HepG2 (cell line): ENCODE data around the gene ZNF217. TPM values are rescaled to one million over a fixed set of nuclear protein-coding genes. Genes with fewer than 3 reads are reported as not detected.

Source experiments
- ATF7 ChIP-seq, 2 experiments: fragments of 450-650 bp in 1 of 2; sonication (generic) in 1 of 2; formaldehyde crosslinking in 1 of 2; IDR thresholded peaks; 2 replicates each; pipeline versions ENCODE4 v1.4.0 to v1.6.1; 2016 to 2020; ENCODE audit warnings: antibody characterized with exemption in 1 of 2, mild to moderate bottlenecking in 1 of 2, missing genetic modification reagents in 1 of 2
- ELF1 ChIP-seq: sonication (generic); formaldehyde crosslinking; IDR thresholded peaks from 2 replicates; pipeline ENCODE4 v1.4.0; 2020; ENCODE audit warnings: missing genetic modification reagents
- MEF2D ChIP-seq: sonication (generic); formaldehyde crosslinking; IDR thresholded peaks from 2 replicates; pipeline ENCODE4 v1.5.1; 2020; ENCODE audit warnings: mild to moderate bottlenecking, missing genetic modification reagents
- PRPF4 ChIP-seq: fragments of 200-400 bp; formaldehyde crosslinking; IDR thresholded peaks from 2 replicates; pipeline ENCODE4 v1.6.1; 2016; ENCODE audit warnings: low read length, low read depth; ENCODE audit not compliant: poor library complexity, severe bottlenecking
- PTBP1 ChIP-seq: fragments of 200-400 bp; formaldehyde crosslinking; IDR thresholded peaks from 2 replicates; pipeline ENCODE4 v1.6.1; 2018; ENCODE audit warnings: low read length, low read depth; ENCODE audit not compliant: poor library complexity, severe bottlenecking
- RARG ChIP-seq: sonication (generic); formaldehyde crosslinking; IDR thresholded peaks from 2 replicates; pipeline ENCODE4 v1.4.0; 2020; ENCODE audit warnings: low read depth, mild to moderate bottlenecking, missing genetic modification reagents
- SNAI1 ChIP-seq: sonication (generic); formaldehyde crosslinking; IDR thresholded peaks from 2 replicates; pipeline ENCODE4 v1.5.0; 2020; ENCODE audit warnings: mild to moderate bottlenecking, missing genetic modification reagents, borderline replicate concordance
- SNAPC4 ChIP-seq: sonication (generic); formaldehyde crosslinking; IDR thresholded peaks from 2 replicates; pipeline ENCODE4 v1.4.0; 2020; ENCODE audit warnings: mild to moderate bottlenecking, missing genetic modification reagents
- SOX6 ChIP-seq, 2 experiments: fragments of 450-650 bp in 1 of 2; sonication (generic) in 1 of 2; formaldehyde crosslinking in 1 of 2; IDR thresholded peaks; 2 replicates each; pipeline versions ENCODE4 v1.4.0 to v1.6.1; 2017 to 2020; ENCODE audit warnings: antibody characterized with exemption in 1 of 2, mild to moderate bottlenecking in 1 of 2, missing genetic modification reagents in 1 of 2
- ZBTB20 ChIP-seq: sonication (generic); formaldehyde crosslinking; IDR thresholded peaks from 2 replicates; pipeline ENCODE4 v1.8.1; 2023; ENCODE audit warnings: missing genetic modification reagents, low read depth, mild to moderate bottlenecking, borderline replicate concordance
- ZKSCAN1 ChIP-seq: fragments of 150-350 bp; IDR thresholded peaks from 2 replicates; pipeline ENCODE4 v1.6.1; 2014; ENCODE audit warnings: low read length
- ZNF124 ChIP-seq: sonication (generic); formaldehyde crosslinking; IDR thresholded peaks from 2 replicates; pipeline ENCODE4 v1.4.0; 2020; ENCODE audit warnings: missing genetic modification reagents
- ZNF232 ChIP-seq: sonication (generic); formaldehyde crosslinking; IDR thresholded peaks from 2 replicates; pipeline ENCODE4 v1.4.0; 2020; ENCODE audit warnings: missing genetic modification reagents, borderline replicate concordance
- ZNF235 ChIP-seq: sonication (generic); formaldehyde crosslinking; IDR thresholded peaks from 2 replicates; pipeline ENCODE4 v1.8.1; 2023; ENCODE audit warnings: mild to moderate bottlenecking, missing genetic modification reagents, borderline replicate concordance
- ZNF251 ChIP-seq: sonication (generic); formaldehyde crosslinking; IDR thresholded peaks from 2 replicates; pipeline ENCODE4 v1.9.0; 2021; ENCODE audit warnings: mild to moderate bottlenecking, missing genetic modification reagents
- ZNF441 ChIP-seq: sonication (generic); formaldehyde crosslinking; IDR thresholded peaks from 2 replicates; pipeline ENCODE4 v1.7.0; 2021; ENCODE audit warnings: missing genetic modification reagents, borderline replicate concordance
- ZNF552 ChIP-seq: sonication (generic); formaldehyde crosslinking; IDR thresholded peaks from 2 replicates; pipeline ENCODE4 v1.9.0; 2022; ENCODE audit warnings: missing genetic modification reagents, mild to moderate bottlenecking, borderline replicate concordance
- ZNF644 ChIP-seq: IDR thresholded peaks from 2 replicates; pipeline ENCODE4 v1.6.1; 2016; ENCODE audit warnings: low read depth
- ZNF781 ChIP-seq: sonication (generic); formaldehyde crosslinking; IDR thresholded peaks from 2 replicates; pipeline ENCODE4 v1.5.1; 2020; ENCODE audit warnings: borderline replicate concordance, mild to moderate bottlenecking, missing genetic modification reagents; ENCODE audit errors: not compliant biosample characterization
- polyA plus RNA-seq, 8 experiments: library from polyadenylated mRNA; depleted of rRNA in 3 of 8; stranded (reverse) in 7 of 8; unstranded in 1 of 8; fragments of >200 nt; fragmentation: Illumina TruSeq in 4 of 8; extraction: Trizol in 4 of 8; gene quantifications; 2 replicates each; pipeline versions ENCODE4 v1.2.1 to v1.2.3, GENCODE V29; 2011 to 2016; ENCODE audit warnings: low read depth in 4 of 8, missing spikeins in 1 of 8, mixed read lengths in 1 of 8; ENCODE audit not compliant: insufficient read depth in 1 of 8
- total RNA-seq, 5 experiments: library from RNA; depleted of rRNA; stranded (reverse); fragments of >200 nt; fragmentation: Illumina TruSeq; extraction: Trizol; gene quantifications; 2 replicates each; pipeline ENCODE4 v1.2.3, GENCODE V29; 2016; ENCODE audit warnings: low read depth in 1 of 5
- TF ChIP-seq, protein P1 (sequence below): fragments of 450-650 bp; IDR thresholded peaks from 2 replicates; pipeline ENCODE4 v1.6.1; 2016
- TF ChIP-seq, protein P2 (sequence below): IDR thresholded peaks from 2 replicates; pipeline ENCODE4 v1.6.1; 2016; ENCODE audit warnings: mild to moderate bottlenecking

ZNF217 gene
- total and polyA plus RNA-seq, 2 of the 13 experiments (the other 11 are each of a cell fraction or from before 2014, with no cell fraction given), result 22.3 to 29.8 TPM

GRCh38 chr20:53623454-53624211, 30.0 kb upstream of the ZNF217 start (continued):
- TF ChIP-seq ZNF781 (CRISPR knock-in tag) (no peak), ZNF232 (no peak), SNAI1 (CRISPR knock-in tag) (no peak), RARG (CRISPR knock-in tag) (no peak), ATF7 (IDR thresholded peaks at IDR 0.05) (no peak), ATF7 (CRISPR knock-in tag; IDR thresholded peaks at IDR 0.05) (no peak), ZNF441 (CRISPR knock-in tag) (0 out of 2 replicates have a peak, but pooled peaks have one; percentile 7), ZNF251 (no peak), PRPF4 (no peak), PTBP1 (no peak), ZNF235 (CRISPR knock-in tag) (no peak), SNAPC4 (peak; percentile 52; the same call in 1 of the 2 replicates), ZNF124 (CRISPR knock-in tag) (peak; percentile 22; the same call in 1 of the 2 replicates), ZBTB20 (CRISPR knock-in tag) (no peak), MEF2D (CRISPR knock-in tag) (peak; percentile 70; the same call in 1 of the 2 replicates), ZKSCAN1 (no peak), ZNF552 (no peak), ZNF644 (CRISPR knock-in tag) (no peak), SOX6 (IDR thresholded peaks at IDR 0.05) (no peak), SOX6 (CRISPR knock-in tag; IDR thresholded peaks at IDR 0.05) (peak; percentile 65), ELF1 (CRISPR knock-in tag) (peak; percentile 40; the same call in 1 of the 2 replicates)
- TF ChIP-seq, protein P1, sequence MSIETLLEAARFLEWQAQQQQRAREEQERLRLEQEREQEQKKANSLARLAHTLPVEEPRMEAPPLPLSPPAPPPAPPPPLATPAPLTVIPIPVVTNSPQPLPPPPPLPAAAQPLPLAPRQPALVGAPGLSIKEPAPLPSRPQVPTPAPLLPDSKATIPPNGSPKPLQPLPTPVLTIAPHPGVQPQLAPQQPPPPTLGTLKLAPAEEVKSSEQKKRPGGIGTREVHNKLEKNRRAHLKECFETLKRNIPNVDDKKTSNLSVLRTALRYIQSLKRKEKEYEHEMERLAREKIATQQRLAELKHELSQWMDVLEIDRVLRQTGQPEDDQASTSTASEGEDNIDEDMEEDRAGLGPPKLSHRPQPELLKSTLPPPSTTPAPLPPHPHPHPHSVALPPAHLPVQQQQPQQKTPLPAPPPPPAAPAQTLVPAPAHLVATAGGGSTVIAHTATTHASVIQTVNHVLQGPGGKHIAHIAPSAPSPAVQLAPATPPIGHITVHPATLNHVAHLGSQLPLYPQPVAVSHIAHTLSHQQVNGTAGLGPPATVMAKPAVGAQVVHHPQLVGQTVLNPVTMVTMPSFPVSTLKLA, result no peak; the same call in 1 of the 2 replicates
- TF ChIP-seq, protein P2, sequence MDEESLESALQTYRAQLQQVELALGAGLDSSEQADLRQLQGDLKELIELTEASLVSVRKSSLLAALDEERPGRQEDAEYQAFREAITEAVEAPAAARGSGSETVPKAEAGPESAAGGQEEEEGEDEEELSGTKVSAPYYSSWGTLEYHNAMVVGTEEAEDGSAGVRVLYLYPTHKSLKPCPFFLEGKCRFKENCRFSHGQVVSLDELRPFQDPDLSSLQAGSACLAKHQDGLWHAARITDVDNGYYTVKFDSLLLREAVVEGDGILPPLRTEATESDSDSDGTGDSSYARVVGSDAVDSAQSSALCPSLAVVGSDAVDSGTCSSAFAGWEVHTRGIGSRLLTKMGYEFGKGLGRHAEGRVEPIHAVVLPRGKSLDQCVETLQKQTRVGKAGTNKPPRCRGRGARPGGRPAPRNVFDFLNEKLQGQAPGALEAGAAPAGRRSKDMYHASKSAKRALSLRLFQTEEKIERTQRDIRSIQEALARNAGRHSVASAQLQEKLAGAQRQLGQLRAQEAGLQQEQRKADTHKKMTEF (CRISPR knock-in tag), result peak; percentile 84
